BJ (cell line): ENCODE results near the gene PATJ. TPM values are rescaled to one million over a fixed set of nuclear protein-coding genes. Genes with fewer than 3 reads are reported as not detected.

Experiments
- CTCF ChIA-PET: fragments of 350-600 bp; formaldehyde crosslinking; extraction: SDS; loops from one replicate; lab custom pipeline; 2021; ENCODE audit warnings: antibody characterized with exemption, inconsistent platforms; lab: Yijun Ruan, JAX
- POLR2A ChIA-PET: fragments of 300-600 bp; sonication (Branson Sonifier 250); formaldehyde crosslinking; extraction: SDS; loops from one replicate; lab custom pipeline; 2021; ENCODE audit warnings: antibody characterized with exemption; lab: Charles Lee
- DNase-seq: peaks from one replicate; pipeline ENCODE4 v3.0.0-alpha.2; 2011; ENCODE audit warnings: low read depth
- H3K27me3 ChIP-seq: 2 replicates; pipeline ENCODE4 v1.6.0; 2011; ENCODE audit warnings: low read length; ENCODE audit not compliant: control insufficient read depth, insufficient read depth
- H3K36me3 ChIP-seq: 2 replicates; pipeline ENCODE4 v1.5.1; 2011; ENCODE audit warnings: low read length; ENCODE audit not compliant: control insufficient read depth, insufficient read depth
- H3K4me3 ChIP-seq: 2 replicates; pipeline ENCODE4 v1.5.1; 2011; ENCODE audit warnings: low read depth, mild to moderate bottlenecking, control low read depth, low read length
- CTCF ChIP-seq: IDR thresholded peaks from 2 replicates; pipeline ENCODE4 v1.5.1; 2011; ENCODE audit warnings: low read depth, mild to moderate bottlenecking, control low read depth, inconsistent platforms, low read length, moderate library complexity; ENCODE audit not compliant: insufficient read depth
- polyA plus RNA-seq: library from polyadenylated mRNA; depleted of rRNA; stranded (reverse); fragments of >200 nt; gene quantifications from 2 replicates; pipeline ENCODE4 v1.2.3, GENCODE V29; 2011

Gene PATJ
- polyA plus RNA-seq, 1 experiment = 3.0 TPM

- CTCF ChIA-PET = interaction anchor here (1.4 kb wide), 1 partner anchor 25 kb away, joined by 5 read pairs; no protein-coding TSS in a partner anchor
- POLR2A ChIA-PET = no interaction called here
- no peak for TF ChIP-seq CTCF
Measured at GRCh38 chr1:62057641-62058290, 315.5 kb downstream of the PATJ start.

GRCh38 chr1:62058956-62059355 is 316.7 kb downstream of the PATJ start:
- CTCF ChIA-PET = no interaction called here
- POLR2A ChIA-PET = no interaction called here
- H3K36me3 ChIP-seq = no peaks in the 10 kb centered on the region
- no peak for DNase-seq
- H3K4me3 ChIP-seq = no peak overlapping the region
- TF ChIP-seq CTCF = no peak
- no peaks in the 10 kb centered on the region for H3K27me3 ChIP-seq

More at GRCh38 chr1:62057641-62058290, 315.5 kb downstream of the PATJ start:
- H3K36me3 ChIP-seq = peaks cover 1% of the 10 kb centered on the region; the same call in 1 of the 2 replicates
- H3K4me3 ChIP-seq = no peak overlapping the region
- no peak for DNase-seq
- no peaks in the 10 kb centered on the region for H3K27me3 ChIP-seq

GRCh38 chr1:62062087-62062486 is 319.8 kb downstream of the PATJ start:
- ChIA-PET CTCF (interaction anchor here (1.6 kb wide), 1 partner anchor 21 kb away, joined by 3 read pairs; no protein-coding TSS in a partner anchor), POLR2A (no interaction called here)
- no peak overlapping the region for H3K4me3 ChIP-seq
- H3K36me3 ChIP-seq = no peaks in the 10 kb centered on the region
- no peak for TF ChIP-seq CTCF
- DNase-seq = no peak
- no peaks in the 10 kb centered on the region for H3K27me3 ChIP-seq

GRCh38 chr1:62064829-62065407 is 322.6 kb downstream of the PATJ start:
- Histone ChIP-seq H3K36me3 (no peaks in the 10 kb centered on the region), H3K27me3 (no peaks in the 10 kb centered on the region), H3K4me3 (no peak overlapping the region)
- no peak for DNase-seq
- ChIA-PET CTCF (interaction anchor here (1.8 kb wide), 1 partner anchor 10 kb away, joined by 5 read pairs; no protein-coding TSS in a partner anchor), POLR2A (no interaction called here)
- TF ChIP-seq CTCF = no peak

- POLR2A ChIA-PET = no interaction called here
- H3K27me3 ChIP-seq = no peaks in the 10 kb centered on the region
- TF ChIP-seq CTCF = no peak
- CTCF ChIA-PET = interaction anchor here (1.8 to 2.5 kb wide), 2 partner anchors 9 to 16 kb away, joined by 5 to 9 read pairs; no protein-coding TSS in a partner anchor
- DNase-seq = no peak
- H3K36me3 ChIP-seq = no peaks in the 10 kb centered on the region
- no peak overlapping the region for H3K4me3 ChIP-seq
Measured at GRCh38 chr1:62066713-62067112, 324.4 kb downstream of the PATJ start.
